HG03095 (cell line): ENCODE results near the gene CLN6.

Source experiments
- ATAC-seq: cut with Tn5 transposase; IDR thresholded peaks from one replicate; pipeline ENCODE4 v1.9.1; 2021; ENCODE audit warnings: moderate library complexity; ENCODE audit not compliant: unreplicated experiment

The CLN6 gene

DNA sequence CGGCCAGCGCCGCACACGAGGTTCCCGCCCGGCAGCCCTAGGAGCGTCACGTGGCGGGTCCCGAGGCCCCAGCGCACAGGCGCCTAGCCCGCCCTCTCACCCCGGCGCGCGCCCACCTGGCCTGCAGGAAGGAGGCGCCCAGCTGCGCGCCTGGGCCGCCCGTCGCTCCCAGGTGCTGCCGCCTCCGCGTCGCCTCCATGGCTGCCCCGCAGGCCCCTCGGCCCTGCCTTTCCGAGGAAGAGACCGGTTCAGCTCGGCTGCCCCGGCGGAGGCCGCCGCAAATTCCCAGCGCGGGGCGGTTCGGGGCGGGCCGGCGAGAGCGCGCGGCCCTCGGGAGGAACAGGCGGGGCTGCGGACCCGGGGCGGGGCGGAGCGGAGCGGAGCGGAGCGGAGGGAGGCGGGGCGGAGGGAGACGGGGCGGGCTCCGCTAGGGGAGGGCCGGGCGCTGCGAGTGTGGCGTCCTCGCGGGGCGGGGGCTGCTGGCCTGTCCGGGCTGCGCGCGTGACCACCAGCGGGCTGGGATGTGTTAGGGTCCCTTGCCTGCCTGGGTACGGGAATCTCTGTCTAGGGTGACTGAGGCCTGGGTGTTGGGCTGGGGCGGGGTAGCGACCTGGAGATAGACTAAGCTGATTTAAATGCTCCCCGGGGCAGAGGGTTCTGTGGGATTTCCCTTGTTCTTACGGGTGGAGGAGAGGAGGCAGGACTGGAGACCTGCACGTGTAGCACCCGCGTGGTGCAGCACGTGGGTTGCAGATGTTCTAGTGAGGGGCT is at the start of gene CLN6:
Gene CLN6 (minus strand): TSS at position 343 of the 771 bp plus-strand sequence. CDS start 144 bp downstream, at position 199.
- ATAC-seq, result peak; percentile 64

DNA sequence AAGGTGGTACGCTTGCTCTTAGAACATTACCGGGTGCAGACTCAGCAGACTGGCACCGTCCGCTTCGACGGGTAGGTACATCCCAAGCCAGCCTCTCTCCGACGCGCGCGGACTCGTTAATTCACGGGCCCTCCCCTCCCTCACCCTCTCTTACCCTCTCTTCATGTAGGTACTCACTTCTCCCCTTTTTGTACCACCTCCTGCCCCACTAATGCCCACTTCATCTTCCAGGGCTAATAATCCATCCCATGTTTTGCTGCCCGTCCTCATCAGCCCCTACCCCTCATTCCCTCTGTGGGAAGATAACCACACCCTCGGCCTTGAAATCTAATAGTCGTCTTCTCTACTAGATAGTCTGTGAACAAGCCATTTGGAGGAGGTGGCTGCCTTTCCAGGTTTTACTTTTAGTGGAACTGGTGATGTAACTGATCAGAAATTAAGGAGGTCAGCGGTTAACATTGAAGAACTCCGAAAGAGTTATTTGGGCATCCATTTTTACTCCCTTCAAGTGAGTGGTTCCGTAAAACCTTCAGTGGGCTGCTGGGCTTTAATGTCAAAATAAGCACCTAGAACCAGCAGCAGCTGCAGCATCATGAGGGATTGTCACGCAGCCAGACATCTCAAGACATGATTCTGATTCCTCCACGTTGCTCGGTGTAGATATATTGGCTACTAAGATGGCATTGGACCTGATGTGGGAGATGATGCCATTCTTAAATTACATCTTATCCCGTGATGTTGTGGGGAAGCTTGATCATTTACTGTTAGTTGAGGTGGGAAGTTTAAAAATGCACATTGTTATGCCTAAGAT is 49.3 kb upstream of the CLN6 start:
- ATAC-seq, result no peak

DNA sequence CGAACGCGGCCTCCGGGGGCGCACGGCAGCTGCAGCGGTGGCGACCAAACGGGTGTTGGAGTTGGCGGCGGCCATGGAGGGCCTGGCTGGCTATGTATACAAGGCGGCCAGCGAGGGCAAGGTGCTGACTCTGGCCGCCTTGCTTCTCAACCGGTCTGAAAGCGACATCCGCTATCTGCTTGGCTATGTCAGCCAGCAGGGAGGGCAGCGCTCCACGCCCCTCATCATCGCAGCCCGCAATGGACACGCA is 48.7 kb upstream of the CLN6 start:
- ATAC-seq, result peak; percentile 55

DNA sequence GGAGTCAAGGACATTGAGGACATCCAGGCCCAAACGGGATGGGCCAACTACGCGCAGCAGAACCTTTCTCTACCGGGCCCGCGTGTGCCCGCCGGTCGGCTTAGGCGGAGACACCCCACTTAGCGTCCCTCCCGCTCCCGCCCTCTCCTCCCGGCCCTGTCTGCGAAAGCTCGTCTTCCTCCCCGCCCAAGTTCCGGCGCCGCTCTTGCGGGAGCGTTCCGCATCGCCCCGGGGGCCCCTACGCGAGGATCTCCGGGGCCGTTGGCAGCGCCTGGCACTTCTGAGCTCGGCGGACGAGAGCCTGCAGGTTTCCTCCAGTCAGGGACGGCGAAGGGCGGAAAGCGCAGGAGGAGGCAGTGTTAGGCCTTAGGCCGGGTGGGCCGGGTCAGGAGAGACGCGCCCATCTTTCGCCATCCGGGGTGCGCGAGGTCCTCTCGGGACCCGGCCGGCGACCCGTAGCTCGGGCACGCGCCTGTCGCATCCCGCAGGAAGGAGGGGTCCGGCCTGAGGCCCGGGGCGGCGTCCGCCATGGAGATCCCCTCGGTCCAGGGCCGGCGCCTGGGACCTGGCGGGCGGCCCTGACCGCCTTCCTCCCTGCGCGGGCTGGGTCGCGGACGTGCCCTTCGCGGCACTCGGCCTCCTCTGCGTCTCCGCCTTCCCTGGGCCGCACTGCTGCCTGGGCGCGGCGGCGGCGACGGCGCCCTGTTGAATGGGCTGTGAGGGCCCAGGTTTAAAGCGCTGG is 48.2 kb upstream of the CLN6 start, which contains the start of gene FEM1B:
Gene FEM1B (plus strand): TSS at position 143 of the 742 bp plus-strand sequence. CDS start 673 bp downstream, outside the sequence.
- peak; percentile 66 for ATAC-seq

DNA sequence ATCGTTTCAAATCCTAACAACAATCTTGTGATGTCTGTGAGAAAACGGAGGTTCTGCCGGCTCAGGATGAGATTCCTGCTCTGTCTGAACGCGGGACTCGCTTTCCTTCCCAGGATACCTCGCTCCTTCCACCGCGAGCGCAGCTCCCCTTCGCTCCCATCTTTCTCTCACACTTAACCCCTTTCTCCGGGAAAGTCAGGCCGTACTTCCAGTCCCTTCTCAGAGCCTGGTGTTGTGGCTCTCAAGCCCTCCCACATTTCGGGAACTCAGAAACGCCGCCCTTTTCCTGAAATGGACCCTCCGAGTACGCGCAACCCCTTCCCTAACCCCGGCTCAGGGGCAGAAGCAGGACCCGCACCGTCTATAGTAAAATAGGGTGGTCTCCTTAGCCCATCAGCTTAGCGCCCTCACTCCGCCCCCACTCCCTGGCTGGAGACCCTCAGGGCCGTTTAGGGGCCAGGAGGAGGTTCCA is 47.6 kb upstream of the CLN6 start:
- ATAC-seq, result no peak

DNA sequence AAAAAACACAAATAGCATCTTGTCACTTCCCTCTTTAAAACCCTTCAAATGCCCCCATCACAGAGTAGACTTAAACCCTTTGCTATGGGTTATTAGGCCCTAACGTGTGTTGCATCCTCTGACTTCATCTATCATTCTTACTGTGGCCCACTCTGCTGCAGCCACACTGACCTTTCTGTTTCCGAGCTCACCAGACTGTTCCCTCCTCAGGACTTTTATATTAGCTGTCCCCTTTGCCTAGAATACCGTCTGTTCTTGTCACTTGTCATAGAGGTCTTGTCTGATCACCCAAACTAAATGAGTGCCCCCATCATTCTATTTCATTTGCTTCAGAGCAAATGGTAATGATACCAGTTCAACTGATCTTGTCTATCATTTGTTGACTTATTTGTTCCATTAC is 47.1 kb upstream of the CLN6 start:
- no peak for ATAC-seq

DNA sequence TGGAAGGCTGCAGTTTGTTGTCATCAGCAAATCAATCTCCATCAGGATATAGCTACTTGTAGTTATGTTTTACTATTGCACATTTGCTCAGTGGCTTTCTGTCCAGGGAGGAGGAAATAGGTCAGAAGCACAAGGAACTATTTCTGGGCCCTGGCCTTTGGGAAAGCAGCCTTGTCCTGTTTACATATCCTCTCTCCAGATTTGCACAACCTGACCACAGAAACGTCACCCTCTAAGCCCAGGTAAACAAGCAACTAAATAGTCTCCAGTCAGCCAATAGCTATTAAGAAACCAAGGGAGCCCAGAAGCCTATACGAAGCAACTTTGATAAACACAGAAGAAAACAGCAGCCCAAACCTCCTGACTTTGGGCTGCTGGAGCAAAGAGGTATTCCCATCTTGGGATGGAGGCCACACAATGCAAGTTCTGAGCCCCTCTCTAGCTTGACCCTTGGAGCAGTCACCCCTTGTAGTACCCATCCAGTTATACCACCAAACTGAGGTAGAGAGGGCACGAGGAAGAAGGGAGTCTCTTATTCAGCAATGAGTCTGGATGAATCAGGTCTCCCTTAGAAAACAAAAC is 45.7 kb upstream of the CLN6 start:
- no peak for ATAC-seq

DNA sequence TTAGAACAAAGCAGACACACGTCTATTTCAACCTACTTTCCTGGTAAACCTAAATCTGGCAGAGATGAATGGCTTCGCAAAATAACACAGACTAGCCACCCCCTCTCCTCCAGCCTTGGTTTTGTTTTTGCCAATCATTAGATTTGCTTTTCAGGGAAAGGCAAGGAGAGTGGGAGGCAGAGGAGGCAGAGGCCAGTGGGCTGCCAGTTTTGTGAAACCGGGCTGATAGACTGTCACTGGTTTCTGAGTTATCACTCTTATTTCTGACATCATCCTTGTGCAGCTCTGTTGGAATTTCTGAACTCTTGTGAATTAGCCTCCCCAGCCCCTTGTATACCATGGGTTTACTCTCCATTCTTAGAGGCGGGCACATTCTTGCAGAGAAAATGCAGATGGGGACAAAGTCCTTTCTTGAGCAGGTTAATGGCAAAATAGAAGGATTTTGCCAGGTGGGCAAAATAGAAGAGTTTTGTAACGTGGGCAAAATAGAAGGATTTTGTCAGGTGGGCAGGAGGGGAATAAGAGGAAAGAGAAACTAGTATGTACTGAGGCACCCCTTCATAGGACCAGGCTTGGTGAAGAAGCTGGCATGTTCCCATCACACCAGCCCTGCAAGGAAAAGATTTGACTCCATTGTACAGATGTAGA is 44.8 kb upstream of the CLN6 start:
- ATAC-seq, result no peak

DNA sequence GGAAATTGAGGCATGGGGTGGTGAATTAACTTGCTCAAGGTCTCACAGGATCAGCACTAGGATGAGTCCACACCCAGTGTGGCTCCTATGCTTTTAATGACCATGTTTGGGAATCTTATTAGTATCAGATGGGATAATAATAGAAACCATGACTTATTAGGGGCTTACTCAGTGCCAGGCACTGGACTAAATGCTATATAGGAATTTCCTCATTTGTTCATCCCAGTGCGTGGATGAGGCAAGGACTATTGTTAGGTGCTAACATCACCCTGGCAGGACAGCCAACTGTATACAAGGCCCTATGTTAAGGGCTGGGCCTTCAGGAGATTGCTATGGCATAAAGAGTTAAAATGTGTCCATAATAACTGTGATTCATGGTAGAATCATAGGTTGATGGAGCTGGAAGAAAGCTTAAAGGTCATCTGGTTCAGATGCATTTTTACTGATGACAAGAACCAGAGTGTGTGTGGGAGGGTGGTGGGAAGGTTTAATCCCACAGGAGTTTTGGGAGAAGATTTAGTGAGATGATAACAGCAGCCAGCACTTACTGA is 43.3 kb upstream of the CLN6 start:
- no peak for ATAC-seq

DNA sequence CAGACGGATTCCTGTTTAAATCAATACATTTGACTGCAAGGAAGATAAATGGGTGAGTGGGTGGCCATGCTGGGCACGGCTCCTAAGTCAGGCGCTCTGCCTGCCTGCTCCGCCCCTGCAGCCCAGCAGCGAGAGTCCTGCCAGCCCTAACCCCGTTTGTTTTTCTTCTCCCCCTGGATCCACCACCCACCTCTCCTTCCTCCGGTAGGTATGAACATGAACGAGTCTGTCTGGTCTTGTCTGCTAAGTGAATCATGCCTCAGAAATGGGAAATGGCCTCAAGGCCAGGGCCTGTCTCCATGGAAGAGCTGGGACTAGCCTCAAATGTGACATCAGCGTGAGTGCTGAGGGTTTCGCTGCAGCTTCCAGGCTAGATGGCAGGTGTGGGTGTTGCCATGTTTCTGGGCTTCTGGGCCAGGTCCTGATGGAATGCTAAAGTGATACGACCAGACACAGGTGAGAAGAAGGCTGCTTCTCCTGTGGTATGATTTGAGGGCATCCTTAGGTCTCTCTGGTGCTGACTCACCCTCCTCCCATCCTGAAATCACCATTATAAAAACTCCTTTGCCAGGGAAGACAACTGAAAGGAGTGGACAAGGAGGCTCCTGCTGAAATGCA is 42.4 kb upstream of the CLN6 start:
- ATAC-seq, result no peak

DNA sequence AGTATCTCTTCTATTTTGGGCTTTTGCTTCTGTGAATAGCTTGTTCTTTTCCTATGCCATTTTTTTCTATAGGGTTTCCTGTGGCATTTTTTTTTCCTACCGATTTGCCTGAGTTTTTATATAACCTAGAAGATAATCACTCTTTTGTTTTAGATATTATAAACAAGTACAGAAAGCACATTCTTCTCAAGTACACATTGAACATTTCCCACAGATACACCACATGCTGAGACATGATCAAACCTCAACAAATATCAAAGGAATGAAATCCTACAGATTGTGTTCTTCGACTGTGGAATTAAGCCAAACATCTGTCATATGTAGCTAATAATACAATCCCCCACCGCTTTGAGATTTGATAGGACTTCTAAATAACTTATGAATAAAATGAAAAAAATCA is 38.9 kb upstream of the CLN6 start:
- ATAC-seq, result no peak

DNA sequence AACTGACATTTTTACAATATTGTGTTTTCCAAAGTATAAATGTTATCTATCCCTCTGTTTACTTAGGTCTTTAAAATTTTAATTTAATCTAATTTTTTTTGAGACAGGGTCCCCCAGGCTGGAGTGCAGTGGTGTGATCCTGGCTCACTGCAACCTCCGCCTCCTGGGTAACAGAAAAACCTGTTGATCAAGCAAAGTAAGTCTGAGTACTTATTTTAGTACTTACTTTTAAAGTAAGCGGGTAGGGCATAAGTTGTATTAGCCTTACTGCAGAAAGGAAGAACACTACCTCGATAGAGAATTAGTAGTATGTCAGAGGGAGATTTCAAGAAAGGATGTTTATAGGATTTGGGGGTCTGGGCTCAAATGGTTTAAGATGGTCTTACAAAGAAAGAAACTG is 36.1 kb upstream of the CLN6 start:
- no peak for ATAC-seq

DNA sequence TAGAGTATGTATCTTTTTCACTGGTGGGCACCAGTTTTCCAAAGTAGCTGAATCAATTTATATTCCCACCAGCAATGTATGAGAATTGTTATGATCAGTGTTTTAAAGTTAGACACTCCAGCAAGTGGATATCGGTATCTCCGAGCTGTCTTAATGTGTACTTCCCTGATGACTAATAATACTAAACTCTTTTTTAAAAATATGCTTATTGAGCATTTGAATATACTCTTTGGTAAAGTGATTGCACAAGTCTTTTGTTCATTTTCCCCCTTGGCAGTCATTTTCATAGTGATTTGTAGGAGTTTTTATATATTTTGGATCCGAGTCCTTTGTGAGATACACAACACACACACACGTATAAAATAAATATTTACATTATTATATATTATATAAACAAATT is 35.6 kb upstream of the CLN6 start:
- ATAC-seq, result no peak

DNA sequence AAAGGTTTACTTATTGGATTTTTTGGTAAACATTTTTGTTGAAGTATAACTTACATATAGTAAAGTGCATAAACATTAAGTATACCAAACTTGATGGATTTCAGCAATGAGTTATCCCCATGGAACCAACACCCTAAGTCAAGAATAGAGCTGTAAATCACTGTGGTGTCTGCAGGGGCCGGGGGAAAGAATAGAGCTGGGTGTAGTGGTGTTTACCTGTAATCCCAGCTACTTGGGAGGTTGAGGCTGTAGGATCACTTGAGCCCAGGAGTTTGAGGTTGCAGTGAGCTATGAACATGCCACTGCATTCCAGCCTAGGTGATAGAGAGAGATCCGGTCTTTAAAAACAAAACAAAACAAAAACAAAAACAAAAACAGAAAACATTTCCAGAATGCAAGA is 34.8 kb upstream of the CLN6 start:
- no peak for ATAC-seq

DNA sequence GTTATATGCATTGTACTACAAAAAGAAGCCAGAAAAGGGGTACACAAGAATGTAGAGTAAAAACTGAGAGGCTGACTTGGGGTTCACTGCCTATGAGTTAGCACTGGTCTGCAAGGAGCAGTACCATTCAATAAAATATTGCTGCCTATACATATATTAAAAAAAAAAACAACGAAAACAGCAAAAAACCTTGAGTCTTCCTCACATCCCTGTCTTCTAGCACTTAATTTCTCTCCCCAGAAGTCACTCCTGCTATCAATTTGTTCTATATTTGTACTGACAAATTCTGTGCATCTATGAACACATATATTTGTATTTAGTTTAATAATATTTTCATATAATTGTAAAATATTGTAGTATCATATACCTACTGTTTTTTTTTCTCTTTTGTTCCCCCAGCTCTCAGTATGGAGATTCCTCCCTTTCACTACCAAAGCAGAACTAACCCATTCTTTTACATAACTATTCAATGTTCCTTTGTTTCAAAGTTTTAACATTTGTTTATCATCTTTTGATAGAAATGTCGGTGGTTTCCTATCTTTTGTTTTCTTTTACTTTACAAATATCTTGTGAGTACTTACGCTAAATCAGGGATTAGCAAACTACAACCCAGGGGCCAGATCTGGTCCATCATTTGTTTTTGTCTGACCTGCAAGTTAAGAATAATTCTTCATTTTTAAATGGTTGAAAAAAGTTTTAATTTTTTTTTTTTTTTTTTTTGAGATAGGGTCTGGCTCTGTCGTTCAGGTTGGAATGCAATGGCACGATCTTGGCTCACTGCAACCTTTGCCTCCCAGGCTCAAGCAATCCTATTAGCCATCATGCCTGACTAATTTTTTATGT is 33.2 kb upstream of the CLN6 start:
- ATAC-seq, result no peak

DNA sequence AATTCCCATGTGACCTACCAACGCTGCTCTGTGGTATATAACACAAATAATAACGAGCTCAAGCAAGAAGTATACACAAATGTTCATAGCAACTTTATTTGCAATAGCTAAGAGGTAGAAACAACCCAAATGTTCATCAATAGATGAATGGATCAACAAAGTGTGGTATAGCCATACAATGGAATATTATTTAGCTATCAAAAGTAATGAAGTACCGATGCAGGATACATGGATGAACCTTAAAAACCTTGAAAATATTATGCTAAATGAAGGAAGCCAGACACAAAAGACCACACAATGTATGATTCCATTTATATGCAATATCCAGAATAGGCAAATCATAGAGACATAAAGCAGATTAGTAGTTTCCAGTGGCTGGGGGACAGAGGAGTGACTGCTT is 32.5 kb upstream of the CLN6 start:
- ATAC-seq, result no peak

DNA sequence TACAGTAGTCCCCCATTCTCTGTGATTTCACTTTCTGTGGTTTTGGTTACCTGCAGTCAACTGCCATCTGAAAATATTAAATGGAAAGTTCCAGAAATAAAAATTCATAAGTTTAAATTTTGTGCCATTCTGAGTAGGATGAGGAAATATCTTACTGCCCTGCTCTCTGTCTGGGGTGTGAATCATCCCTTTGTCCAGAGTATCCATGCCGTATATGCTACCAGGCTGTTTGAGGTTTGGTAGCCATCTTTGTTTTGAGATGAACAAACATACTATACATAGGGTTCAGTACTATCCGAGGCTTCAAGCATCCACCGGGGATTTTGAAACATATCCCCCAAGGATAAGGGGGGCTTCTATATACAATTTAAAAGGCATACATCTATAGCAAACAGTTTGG is 31.7 kb upstream of the CLN6 start:
- ATAC-seq, result no peak

DNA sequence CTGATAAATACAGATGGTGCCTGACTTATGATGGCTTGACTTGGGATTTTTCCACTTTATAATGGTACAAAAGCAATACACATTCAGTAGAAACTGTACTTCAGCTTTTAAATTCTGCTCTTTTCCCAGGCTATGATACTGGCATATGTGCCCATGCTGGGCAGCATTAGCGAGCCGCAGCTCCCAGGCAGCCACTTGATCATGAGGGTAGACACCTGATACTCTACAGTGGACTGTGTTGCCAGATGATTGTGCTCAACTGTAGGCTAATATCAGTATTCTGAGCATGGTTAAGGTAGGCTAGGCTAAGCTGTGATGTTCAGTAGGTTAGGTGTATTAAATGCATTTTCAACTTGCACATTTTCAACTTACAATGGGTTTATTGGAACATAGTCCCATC is 30.4 kb upstream of the CLN6 start:
- ATAC-seq, result no peak

DNA sequence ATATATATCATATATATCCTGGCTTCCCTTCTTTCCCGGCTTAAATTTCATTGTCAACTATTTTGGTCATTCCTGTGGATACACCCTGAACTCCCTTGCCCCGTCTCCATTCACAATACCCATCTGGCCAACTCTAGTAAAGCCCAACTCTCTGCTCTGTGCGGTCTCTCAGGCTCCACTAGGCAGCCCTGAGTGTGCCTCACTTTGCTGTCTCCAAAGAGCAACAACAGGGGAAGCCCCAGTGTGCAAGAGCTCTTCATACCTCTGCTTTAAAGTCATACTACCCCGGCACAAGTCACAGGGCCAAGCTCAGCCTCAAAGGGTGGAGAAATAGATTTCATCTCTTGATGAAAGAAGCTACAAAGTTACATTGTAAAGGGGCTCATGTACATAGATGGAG is 29.2 kb upstream of the CLN6 start:
- no peak for ATAC-seq
